HG03135 (cell line): ENCODE results near the gene DNAJC1.

Experiments used
- ATAC-seq: cut with Tn5 transposase; IDR thresholded peaks from one replicate; pipeline ENCODE4 v1.9.1; 2021; ENCODE audit warnings: mild to moderate bottlenecking, moderate library complexity; ENCODE audit not compliant: unreplicated experiment

The DNAJC1 gene

GRCh38 chr10:21962358-21962757 lies 41.2 kb downstream of the DNAJC1 start:
- ATAC-seq = no peak

GRCh38 chr10:21961847-21962246 lies 41.7 kb downstream of the DNAJC1 start:
- no peak for ATAC-seq

- no peak for ATAC-seq
These were observed 43.5 kb downstream of the DNAJC1 start for GRCh38 chr10:21959998-21960397.

GRCh38 chr10:21954690-21955089 lies 48.8 kb downstream of the DNAJC1 start:
- no peak for ATAC-seq

GRCh38 chr10:21954132-21954531 lies 49.4 kb downstream of the DNAJC1 start:
- ATAC-seq = no peak

GRCh38 chr10:21953585-21954057 lies 49.9 kb downstream of the DNAJC1 start:
- ATAC-seq = no peak

GRCh38 chr10:21950566-21950965 lies 53.0 kb downstream of the DNAJC1 start:
- ATAC-seq = no peak

- no peak for ATAC-seq
These were observed 56.6 kb downstream of the DNAJC1 start for GRCh38 chr10:21946946-21947345.

GRCh38 chr10:21944727-21945386 lies 58.7 kb downstream of the DNAJC1 start:
- no peak for ATAC-seq

GRCh38 chr10:21943633-21944265 lies 59.8 kb downstream of the DNAJC1 start:
- no peak for ATAC-seq

- no peak for ATAC-seq
These were observed 68.0 kb downstream of the DNAJC1 start for GRCh38 chr10:21935439-21936023.

GRCh38 chr10:21934307-21934706 lies 69.2 kb downstream of the DNAJC1 start:
- ATAC-seq = no peak

- no peak for ATAC-seq
These were observed 74.5 kb downstream of the DNAJC1 start for GRCh38 chr10:21929070-21929469.

GRCh38 chr10:21927631-21928353 lies 75.7 kb downstream of the DNAJC1 start:
- ATAC-seq = no peak

GRCh38 chr10:21926949-21927348 lies 76.6 kb downstream of the DNAJC1 start:
- no peak for ATAC-seq

GRCh38 chr10:21926358-21926925 lies 77.1 kb downstream of the DNAJC1 start:
- no peak for ATAC-seq

- ATAC-seq = no peak
These were observed 77.7 kb downstream of the DNAJC1 start for GRCh38 chr10:21925851-21926250.

- ATAC-seq = no peak
These were observed 79.0 kb downstream of the DNAJC1 start for GRCh38 chr10:21924511-21924910.

- no peak for ATAC-seq
These were observed 82.9 kb downstream of the DNAJC1 start for GRCh38 chr10:21920633-21921032.

GRCh38 chr10:21919906-21920305 lies 83.6 kb downstream of the DNAJC1 start:
- ATAC-seq = no peak

- ATAC-seq = no peak
These were observed 84.4 kb downstream of the DNAJC1 start for GRCh38 chr10:21919117-21919516.
